VCaP (cell line): Measurements from ENCODE around the gene NFIA.
A peak's percentile ranks its signal among the peaks of the same experiment; 100 is the strongest.

Experiments used
- H3K27ac ChIP-seq: fragments of 450-650 bp; 2 replicates; pipeline ENCODE4 v1.5.1; 2017
- TF ChIP-seq, protein P1 (sequence below): fragments of 450-650 bp; conservative IDR thresholded peaks from 2 replicates; pipeline ENCODE4 v1.5.1; 2017; ENCODE audit warnings: mild to moderate bottlenecking, moderate library complexity

Gene NFIA

DNA sequence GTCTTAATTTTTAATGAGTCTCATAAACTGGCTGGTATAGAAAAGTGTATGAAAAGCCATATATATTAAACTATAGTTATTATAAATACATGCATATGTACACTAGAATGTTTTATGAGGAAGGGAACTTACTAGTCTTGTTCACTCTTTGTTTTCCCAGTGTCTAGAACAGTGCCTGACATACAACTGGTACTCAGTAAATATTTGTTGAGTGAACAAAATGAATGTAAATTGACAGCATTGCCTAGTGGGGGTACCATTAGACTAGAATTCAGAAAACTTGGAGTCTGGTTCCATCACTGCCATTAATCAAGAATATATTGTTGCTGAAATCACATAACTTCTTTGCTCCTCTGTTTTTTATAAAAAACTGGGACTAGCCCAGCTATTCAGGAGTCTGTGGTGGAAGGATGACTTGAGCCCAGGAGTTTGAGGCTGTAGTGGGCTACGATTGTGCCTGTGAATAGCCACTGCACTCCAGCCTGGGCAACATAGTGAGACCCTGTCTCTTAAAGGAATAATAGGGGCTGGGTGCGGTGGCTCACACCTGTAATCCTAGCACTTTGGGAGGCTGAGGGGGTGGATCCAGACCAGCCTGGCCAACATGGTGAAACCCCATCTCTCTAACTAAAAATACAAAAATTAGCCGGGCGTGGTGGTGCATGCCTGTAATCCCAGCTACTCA, 51.1 kb downstream of the NFIA start:
- TF ChIP-seq, protein P1, sequence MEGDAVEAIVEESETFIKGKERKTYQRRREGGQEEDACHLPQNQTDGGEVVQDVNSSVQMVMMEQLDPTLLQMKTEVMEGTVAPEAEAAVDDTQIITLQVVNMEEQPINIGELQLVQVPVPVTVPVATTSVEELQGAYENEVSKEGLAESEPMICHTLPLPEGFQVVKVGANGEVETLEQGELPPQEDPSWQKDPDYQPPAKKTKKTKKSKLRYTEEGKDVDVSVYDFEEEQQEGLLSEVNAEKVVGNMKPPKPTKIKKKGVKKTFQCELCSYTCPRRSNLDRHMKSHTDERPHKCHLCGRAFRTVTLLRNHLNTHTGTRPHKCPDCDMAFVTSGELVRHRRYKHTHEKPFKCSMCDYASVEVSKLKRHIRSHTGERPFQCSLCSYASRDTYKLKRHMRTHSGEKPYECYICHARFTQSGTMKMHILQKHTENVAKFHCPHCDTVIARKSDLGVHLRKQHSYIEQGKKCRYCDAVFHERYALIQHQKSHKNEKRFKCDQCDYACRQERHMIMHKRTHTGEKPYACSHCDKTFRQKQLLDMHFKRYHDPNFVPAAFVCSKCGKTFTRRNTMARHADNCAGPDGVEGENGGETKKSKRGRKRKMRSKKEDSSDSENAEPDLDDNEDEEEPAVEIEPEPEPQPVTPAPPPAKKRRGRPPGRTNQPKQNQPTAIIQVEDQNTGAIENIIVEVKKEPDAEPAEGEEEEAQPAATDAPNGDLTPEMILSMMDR, result no peak
- peak overlapping the region; percentile 72 for H3K27ac ChIP-seq

DNA sequence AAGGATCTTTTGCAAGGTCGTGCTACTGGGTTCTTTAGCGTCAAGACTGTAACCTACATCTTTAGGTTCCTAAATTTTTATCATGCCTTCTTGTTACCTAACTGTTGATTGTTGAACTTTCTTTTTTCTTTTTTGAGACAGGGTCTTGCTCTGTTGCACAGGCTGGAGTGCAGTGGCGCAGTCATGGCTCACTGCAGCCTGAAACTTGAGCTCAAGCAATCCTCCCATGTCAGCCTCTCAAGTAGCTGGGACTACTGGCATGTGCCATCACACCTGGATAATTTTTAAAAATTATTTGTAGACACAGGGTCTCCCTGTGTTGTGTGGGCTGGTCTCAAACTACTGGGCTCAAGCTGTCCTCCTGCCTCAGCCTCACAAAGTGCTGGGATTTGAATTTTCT, 52.9 kb downstream of the NFIA start:
- no peak overlapping the region for H3K27ac ChIP-seq
- TF ChIP-seq, protein P1, result no peak

GRCh38 chr1:61138305-61138704, 55.9 kb downstream of the NFIA start:
- TF ChIP-seq, protein P1, result no peak
- no peak overlapping the region for H3K27ac ChIP-seq

GRCh38 chr1:61138921-61139774, 56.8 kb downstream of the NFIA start:
- no peak overlapping the region for H3K27ac ChIP-seq
- TF ChIP-seq, protein P1, result no peak

DNA sequence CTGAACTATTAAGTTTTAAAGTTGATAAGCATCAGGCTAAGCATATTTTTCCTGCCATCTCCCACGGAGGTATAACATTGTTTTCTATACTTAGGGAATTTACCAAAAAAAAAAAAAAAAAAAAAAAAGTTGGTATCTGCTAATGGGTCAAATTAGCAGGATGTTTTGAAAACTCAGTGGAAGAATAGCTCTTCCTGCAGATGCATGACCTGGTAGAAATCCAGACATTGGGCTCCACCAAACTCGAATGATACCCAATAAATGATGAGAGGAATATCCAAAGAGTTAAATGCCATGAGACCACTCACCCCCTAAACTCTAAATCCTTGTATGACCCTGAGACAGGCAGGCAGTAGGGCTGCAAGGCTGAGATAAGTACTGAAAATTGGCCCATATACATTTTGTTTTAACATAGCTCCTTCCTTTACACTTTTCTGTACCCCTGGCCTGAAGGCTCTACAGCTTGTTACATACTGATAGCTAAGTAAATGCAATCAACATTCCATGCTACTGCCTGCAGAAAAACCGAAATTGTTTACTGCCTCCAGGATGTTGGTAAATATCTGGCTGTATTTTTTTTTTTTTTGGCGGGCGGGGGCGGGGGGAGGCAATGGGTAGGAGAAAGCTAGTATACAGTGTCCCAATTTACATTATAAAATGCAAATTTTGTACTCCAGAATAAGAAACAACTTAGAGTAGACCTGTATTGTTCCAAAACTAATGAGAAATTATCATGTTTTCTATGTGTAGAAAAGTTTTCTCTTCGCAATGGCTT, 57.6 kb downstream of the NFIA start:
- no peak overlapping the region; the same call in 1 of the 2 replicates for H3K27ac ChIP-seq
- TF ChIP-seq, protein P1, result no peak

- H3K27ac ChIP-seq, result peak overlapping the region; percentile 85; the same call in 1 of the 2 replicates
- TF ChIP-seq, protein P1, result no peak
These were observed 58.4 kb downstream of the NFIA start for GRCh38 chr1:61140778-61141177.
